Transverse colon (tissue), 4 donors: Measurements from ENCODE around the gene ROS1. TPM values are rescaled to one million over a fixed set of nuclear protein-coding genes. Genes with fewer than 3 reads are reported as not detected.
A peak's percentile ranks its signal among the peaks of the same experiment; 100 is the strongest.

Experiments used
- DNase-seq: peaks from one replicate; pipeline ENCODE4 v3.0.0-alpha.2; 2019
- H3K27ac ChIP-seq, 4 donors: fragments of 200-600 bp; sonication (generic); 2 replicates each; pipeline ENCODE4 v1.5.1; 2016 to 2018; ENCODE audit warnings: inconsistent platforms in 4 of 4
- H3K27me3 ChIP-seq: fragments of 200-600 bp; sonication (generic); 2 replicates; pipeline ENCODE4 v1.5.1; 2017; ENCODE audit warnings: inconsistent platforms
- H3K36me3 ChIP-seq, 4 donors: fragments of 200-600 bp; sonication (generic); 2 replicates each; pipeline ENCODE4 v1.5.1; 2017 to 2019; ENCODE audit warnings: inconsistent platforms in 4 of 4
- H3K4me1 ChIP-seq, 4 donors: fragments of 200-600 bp; sonication (generic); 2 replicates each; pipeline ENCODE4 v1.5.1; 2017 to 2020; ENCODE audit warnings: inconsistent platforms in 4 of 4
- H3K4me3 ChIP-seq, 4 donors: fragments of 200-600 bp; sonication (generic); 1 replicate in 1 of 4; 2 replicates in 3 of 4; pipeline versions ENCODE4 v1.5.1 to v1.6.1; 2017 to 2019; ENCODE audit warnings: inconsistent platforms in 4 of 4
- H3K9me3 ChIP-seq, 2 donors: fragments of 200-600 bp; sonication (generic); 2 replicates each; pipeline ENCODE4 v1.5.1; 2017 to 2019; ENCODE audit warnings: inconsistent platforms in 2 of 2
- CTCF ChIP-seq, 5 experiments: fragments of 200-600 bp in 3 of 5; fragments of 450-650 bp in 2 of 5; sonication (generic) in 3 of 5; IDR thresholded peaks; 1 replicate in 2 of 5; 2 replicates in 3 of 5; pipeline ENCODE4 v1.5.1; 2016 to 2017; ENCODE audit warnings: antibody characterized with exemption in 5 of 5, inconsistent platforms in 3 of 5, mild to moderate bottlenecking in 2 of 5, moderate library complexity in 1 of 5
- EP300 ChIP-seq: sonication (generic); formaldehyde crosslinking; IDR thresholded peaks from one replicate; pipeline ENCODE4 v1.6.1; 2017; ENCODE audit warnings: antibody characterized with exemption, low read depth
- POLR2A ChIP-seq: fragments of 450-650 bp; IDR thresholded peaks from one replicate; pipeline ENCODE4 v1.6.1; 2016; ENCODE audit warnings: antibody characterized with exemption, mild to moderate bottlenecking, moderate library complexity
- POLR2AphosphoS5 ChIP-seq, 3 donors: sonication (generic); formaldehyde crosslinking; IDR thresholded peaks; one replicate each; pipeline ENCODE4 v1.6.1; 2016; ENCODE audit warnings: antibody characterized with exemption in 3 of 3
- WGBS, 2 donors: methylation state at CpG; one replicate each; pipeline ENCODE4 v1.1.5; 2018; ENCODE audit warnings: low coverage in 1 of 2; 5-methylcytosine and 5-hydroxymethylcytosine counted together
- in situ Hi-C, 4 donors: fragments of 200-750 bp; cut with MboI; loops; one replicate each; pipeline versions ENCODE4 v1.15.0 to v1.15.1; 2017; ENCODE audit warnings: low sequenced_read_pairs in 3 of 4, low pct_ligation_motif_present in 1 of 4, low pct_unique_long_range_greater_than_20kb in 1 of 4
- intact Hi-C: fragments of 100-400 bp; cut with DNase I; formaldehyde crosslinking; loops from one replicate; pipeline ENCODE4 v1.15.1; 2023; ENCODE audit warnings: low total_unique reads
- total RNA-seq, 4 donors: library from RNA; depleted of rRNA; stranded (reverse); fragments of >200 nt; gene quantifications; one replicate each; pipeline ENCODE4 v1.1.0, GENCODE V29; 2016

The ROS1 gene
- total RNA-seq, 4 donors from 2014 or later: 0.80 to 4.1 (median 2.5) TPM; not detected in 1

GRCh38 chr6:117326396-117326795, 99.3 kb downstream of the ROS1 start:
- intact Hi-C loops (no loop called here), in situ Hi-C loops (loop anchor here in 2 of 4 donors (25.0 kb wide), 1 partner anchor 236 kb away; no protein-coding TSS in a partner anchor)
- no peak for DNase-seq

GRCh38 chr6:117317261-117317660, 108.5 kb downstream of the ROS1 start:
- WGBS, 2 donors: 19 to 37% methylated on average over 2 to 4 of the region's 4 CpGs
- intact Hi-C loops: no loop called here
- TF ChIP-seq POLR2AphosphoS5 (IDR thresholded peaks at IDR 0.05) (no peak), CTCF (IDR thresholded peaks at IDR 0.05) (peak; percentile 22 to 54 (median 35))
- Histone ChIP-seq H3K27me3 (no peaks in the 10 kb centered on the region), H3K9me3 (no peaks in the 10 kb centered on the region), H3K4me3 (no peak overlapping the region), H3K27ac (no peak overlapping the region), H3K4me1 (no peaks in the 10 kb centered on the region), H3K36me3 (no peaks in the 10 kb centered on the region)
- no peak for DNase-seq
- in situ Hi-C loops: no loop called here

More at GRCh38 chr6:117326396-117326795, 99.3 kb downstream of the ROS1 start:
- Histone ChIP-seq H3K27ac (no peak overlapping the region), H3K36me3 (no peaks in the 10 kb centered on the region), H3K27me3 (no peaks in the 10 kb centered on the region), H3K4me1 (no peaks in the 10 kb centered on the region), H3K4me3 (no peak overlapping the region), H3K9me3 (no peaks in the 10 kb centered on the region)
- TF ChIP-seq POLR2AphosphoS5 (IDR thresholded peaks at IDR 0.05) (no peak), EP300 (no peak), POLR2A (no peak)
- 29 to 57% methylated on average over 1 of the region's 1 CpG for WGBS, 2 donors

- H3K9me3 ChIP-seq: no peaks in the 10 kb centered on the region
- no peak overlapping the region for H3K4me3 ChIP-seq
- DNase-seq: no peak
- in situ Hi-C loops: no loop called here
- WGBS, 2 donors: 100% methylated on average over 1 of the region's 1 CpG; no CpG with 5 or more reads in 1 of the 2 donors
- no peak overlapping the region for H3K27ac ChIP-seq
- intact Hi-C loops: no loop called here
- no peaks in the 10 kb centered on the region for H3K27me3 ChIP-seq
- H3K36me3 ChIP-seq: no peaks in the 10 kb centered on the region
- TF ChIP-seq CTCF (IDR thresholded peaks at IDR 0.05) (no peak), POLR2A (no peak), EP300 (no peak), POLR2AphosphoS5 (IDR thresholded peaks at IDR 0.05) (no peak)
- peaks cover 0 to 5% (median 1%) of the 10 kb centered on the region in 4 donors for H3K4me1 ChIP-seq
These were observed 114.0 kb downstream of the ROS1 start for GRCh38 chr6:117311726-117312125.

DNA sequence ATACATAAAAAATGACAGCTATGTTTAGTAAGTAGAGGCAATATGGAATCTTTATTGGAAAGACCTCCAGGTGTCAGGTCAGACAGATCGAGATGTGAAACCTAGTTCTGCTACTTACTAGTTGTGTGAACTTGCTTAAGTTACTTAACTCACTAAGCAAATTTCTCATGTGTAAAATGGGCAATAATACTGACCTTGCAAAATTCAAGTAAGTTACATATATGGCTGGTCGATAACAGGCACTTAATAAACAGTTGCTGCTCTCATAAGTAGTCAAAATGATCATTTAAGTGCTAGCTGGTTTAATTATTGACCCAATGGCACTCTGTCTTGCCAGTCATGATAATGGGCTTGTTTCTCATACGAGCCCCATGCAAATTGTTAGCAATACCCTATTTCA, 114.4 kb downstream of the ROS1 start:
- 82 to 88% methylated on average over 3 of the region's 3 CpGs for WGBS, 2 donors
- in situ Hi-C loops: no loop called here
- no peaks in the 10 kb centered on the region for H3K27me3 ChIP-seq
- no peak overlapping the region for H3K27ac ChIP-seq
- DNase-seq: no peak
- TF ChIP-seq POLR2A (no peak), EP300 (no peak), POLR2AphosphoS5 (IDR thresholded peaks at IDR 0.05) (no peak), CTCF (IDR thresholded peaks at IDR 0.05) (no peak)
- H3K4me3 ChIP-seq: no peak overlapping the region
- no peaks in the 10 kb centered on the region for H3K9me3 ChIP-seq
- H3K36me3 ChIP-seq: no peaks in the 10 kb centered on the region
- peaks cover 0 to 7% (median 3%) of the 10 kb centered on the region in 4 donors for H3K4me1 ChIP-seq
- intact Hi-C loops: no loop called here

DNA sequence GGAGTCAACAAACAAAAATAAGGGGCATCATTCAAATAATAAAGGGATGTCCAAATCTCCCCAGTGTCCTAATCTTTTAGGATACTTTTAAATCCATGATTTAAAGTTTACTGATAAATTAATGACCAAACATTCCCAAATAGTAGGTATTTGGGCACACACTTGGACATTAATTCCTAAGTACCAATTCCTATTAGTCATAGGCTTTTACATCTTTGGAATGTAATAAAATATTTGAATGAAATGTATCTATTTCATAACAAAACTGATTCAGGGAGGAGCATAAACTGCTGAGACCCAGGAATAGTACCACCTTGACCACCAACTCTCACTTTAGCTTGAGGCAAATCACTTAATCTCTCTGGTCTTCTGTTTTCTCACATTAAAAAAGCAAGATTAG, 116.1 kb downstream of the ROS1 start:
- Histone ChIP-seq H3K4me3 (no peak overlapping the region), H3K27ac (no peak overlapping the region), H3K9me3 (no peaks in the 10 kb centered on the region), H3K27me3 (no peaks in the 10 kb centered on the region), H3K36me3 (no peaks in the 10 kb centered on the region), H3K4me1 (peaks cover 0 to 7% (median 3%) of the 10 kb centered on the region in 4 donors)
- DNase-seq: no peak
- no peak for TF ChIP-seq POLR2AphosphoS5 (IDR thresholded peaks at IDR 0.05)
- no peak for TF ChIP-seq EP300
- TF ChIP-seq POLR2A: no peak
- TF ChIP-seq CTCF (IDR thresholded peaks at IDR 0.05): no peak
- intact Hi-C loops (no loop called here), in situ Hi-C loops (no loop called here)
